ENCODE measurements around the gene GOLGA3.

The GOLGA3 gene

GRCh38 chr12:132775502-132776229 is 53.0 kb downstream of the GOLGA3 start:
- no peak for DNase-seq (ENCODE audit: low read depth)
- TF ChIP-seq CTCF (conservative IDR thresholded peaks at IDR 0.05; ENCODE audit: low read depth, low read length), result no peak
- no peak overlapping the region for H3K4me3 ChIP-seq (ENCODE audit: low read length)

GRCh38 chr12:132774646-132775275 is 53.9 kb downstream of the GOLGA3 start:
- TF ChIP-seq CTCF (conservative IDR thresholded peaks at IDR 0.05; ENCODE audit: low read depth, low read length), result no peak
- no peak overlapping the region for H3K4me3 ChIP-seq (ENCODE audit: low read length)
- DNase-seq (ENCODE audit: low read depth), result no peak

GRCh38 chr12:132774159-132774558 is 54.5 kb downstream of the GOLGA3 start:
- no peak for TF ChIP-seq CTCF (conservative IDR thresholded peaks at IDR 0.05; ENCODE audit: low read depth, low read length)
- no peak for DNase-seq (ENCODE audit: low read depth)
- H3K4me3 ChIP-seq (ENCODE audit: low read length), result no peak overlapping the region

GRCh38 chr12:132773077-132773955 is 55.4 kb downstream of the GOLGA3 start:
- DNase-seq (ENCODE audit: low read depth), result no peak
- H3K4me3 ChIP-seq (ENCODE audit: low read length), result no peak overlapping the region
- TF ChIP-seq CTCF (conservative IDR thresholded peaks at IDR 0.05; ENCODE audit: low read depth, low read length), result no peak

- no peak for DNase-seq (ENCODE audit: low read depth)
- no peak for TF ChIP-seq CTCF (conservative IDR thresholded peaks at IDR 0.05; ENCODE audit: low read depth, low read length)
- H3K4me3 ChIP-seq (ENCODE audit: low read length), result no peak overlapping the region
Observed at GRCh38 chr12:132772606-132773005, 56.1 kb downstream of the GOLGA3 start.

GRCh38 chr12:132771126-132771838 is 57.4 kb downstream of the GOLGA3 start:
- no peak for TF ChIP-seq CTCF (conservative IDR thresholded peaks at IDR 0.05; ENCODE audit: low read depth, low read length)
- no peak for DNase-seq (ENCODE audit: low read depth)

More at GRCh38 chr12:132771126-132771838, 57.4 kb downstream of the GOLGA3 start:
- no peak overlapping the region for H3K4me3 ChIP-seq (ENCODE audit: low read length)
